Ramos (cell line): ENCODE measurements around the gene NTM.
"Not testable (repeated sequence)": the region's sequence is repeated elsewhere in the genome, so short reads cannot be mapped to it uniquely, and the experiment has no call there.

ENCODE experiments used
- in situ Hi-C: fragments of 300-500 bp; cut with MboI; formaldehyde crosslinking; loops from one replicate; pipeline ENCODE4 v1.14.3; 2022; ENCODE audit warnings: low sequenced_read_pairs; ENCODE audit not compliant: unreplicated experiment

Gene NTM

GRCh38 chr11:131895865-131896264 lies 525.5 kb downstream of the NTM start:
- in situ Hi-C loops: no loop called here

GRCh38 chr11:131896978-131897615 lies 526.7 kb downstream of the NTM start:
- in situ Hi-C loops: no loop called here

- in situ Hi-C loops: no loop called here
These were observed 527.5 kb downstream of the NTM start for GRCh38 chr11:131897956-131898355.

- in situ Hi-C loops: no loop called here
These were observed 528.5 kb downstream of the NTM start for GRCh38 chr11:131898949-131899348.

GRCh38 chr11:131899950-131900580 lies 529.6 kb downstream of the NTM start:
- in situ Hi-C loops: no loop called here

- in situ Hi-C loops: no loop called here
These were observed 532.0 kb downstream of the NTM start for GRCh38 chr11:131902421-131902820.

GRCh38 chr11:131903074-131903473 lies 532.7 kb downstream of the NTM start:
- in situ Hi-C loops: no loop called here

GRCh38 chr11:131904756-131905155 lies 534.3 kb downstream of the NTM start:
- in situ Hi-C loops: no loop called here

- in situ Hi-C loops: no loop called here
These were observed 536.5 kb downstream of the NTM start for GRCh38 chr11:131906963-131907362.

- in situ Hi-C loops: no loop called here
These were observed 537.0 kb downstream of the NTM start for GRCh38 chr11:131907371-131907770.

- in situ Hi-C loops: no loop called here
These were observed 537.9 kb downstream of the NTM start for GRCh38 chr11:131908316-131908715.

- in situ Hi-C loops: no loop called here
These were observed 539.2 kb downstream of the NTM start for GRCh38 chr11:131909426-131910177.

GRCh38 chr11:131910178-131910522 lies 539.7 kb downstream of the NTM start:
- in situ Hi-C loops: no loop called here

- in situ Hi-C loops: no loop called here
These were observed 540.3 kb downstream of the NTM start for GRCh38 chr11:131910523-131911387.

GRCh38 chr11:131911388-131912032 lies 541.1 kb downstream of the NTM start:
- in situ Hi-C loops: not testable (repeated sequence)

GRCh38 chr11:131912134-131912533 lies 541.7 kb downstream of the NTM start:
- in situ Hi-C loops: no loop called here

GRCh38 chr11:131913267-131913666 lies 542.9 kb downstream of the NTM start:
- in situ Hi-C loops: no loop called here

- in situ Hi-C loops: no loop called here
These were observed 544.0 kb downstream of the NTM start for GRCh38 chr11:131914361-131914774.

GRCh38 chr11:131916638-131917037 lies 546.2 kb downstream of the NTM start:
- in situ Hi-C loops: no loop called here
